Hepatocyte (in vitro differentiated cells): ENCODE data around the gene KCNK4.

Experiments used
- EZH2 ChIP-seq: fragments of 200-600 bp; sonication (generic); IDR thresholded peaks from 2 replicates; pipeline ENCODE4 v1.6.1; 2016; ENCODE audit warnings: antibody characterized with exemption, mild to moderate bottlenecking, borderline replicate concordance
- EZH2phosphoT487 ChIP-seq: fragments of 200-600 bp; sonication (generic); IDR thresholded peaks from one replicate; pipeline ENCODE4 v1.6.1; 2018; ENCODE audit warnings: antibody characterized with exemption, mild to moderate bottlenecking, low read depth, moderate library complexity; ENCODE audit not compliant: unreplicated experiment, severe bottlenecking
- TF ChIP-seq, protein P1 (sequence below): fragments of 200-600 bp; sonication (generic); IDR thresholded peaks from 2 replicates; pipeline ENCODE4 v1.5.1; 2016; ENCODE audit warnings: antibody characterized with exemption, mild to moderate bottlenecking; ENCODE audit not compliant: poor library complexity

DNA sequence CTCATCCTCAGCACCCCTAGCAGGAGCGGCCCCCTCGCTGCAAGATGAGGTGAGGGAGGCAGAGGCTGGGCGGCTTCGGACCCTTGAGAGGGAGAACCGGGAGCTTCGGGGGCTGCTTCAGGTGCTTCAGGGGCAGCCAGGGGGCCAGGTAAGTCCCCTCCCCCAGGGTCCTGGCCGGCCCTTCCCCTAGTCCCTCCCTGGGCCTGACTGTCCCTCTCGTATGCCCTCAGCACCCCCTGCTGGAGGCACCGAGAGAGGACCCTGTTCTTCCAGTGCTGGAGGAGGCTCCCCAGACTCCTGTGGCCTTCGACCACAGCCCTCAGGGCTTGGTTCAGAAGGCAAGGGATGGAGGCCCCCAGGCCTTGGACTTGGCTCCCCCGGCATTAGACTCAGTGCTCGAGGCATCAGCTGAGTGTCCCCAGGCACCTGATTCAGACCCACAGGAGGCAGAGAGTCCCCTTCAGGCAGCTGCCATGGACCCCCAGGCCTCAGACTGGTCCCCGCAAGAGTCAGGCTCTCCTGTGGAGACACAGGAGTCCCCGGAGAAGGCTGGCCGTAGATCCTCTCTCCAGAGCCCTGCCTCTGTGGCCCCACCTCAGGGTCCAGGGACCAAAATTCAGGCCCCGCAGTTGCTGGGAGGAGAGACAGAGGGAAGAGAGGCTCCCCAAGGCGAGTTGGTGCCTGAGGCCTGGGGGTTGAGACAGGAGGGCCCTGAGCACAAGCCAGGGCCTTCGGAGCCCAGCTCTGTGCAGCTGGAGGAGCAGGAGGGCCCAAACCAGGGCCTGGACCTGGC, 52.9 kb downstream of the KCNK4 start:
- TF ChIP-seq, protein P1, sequence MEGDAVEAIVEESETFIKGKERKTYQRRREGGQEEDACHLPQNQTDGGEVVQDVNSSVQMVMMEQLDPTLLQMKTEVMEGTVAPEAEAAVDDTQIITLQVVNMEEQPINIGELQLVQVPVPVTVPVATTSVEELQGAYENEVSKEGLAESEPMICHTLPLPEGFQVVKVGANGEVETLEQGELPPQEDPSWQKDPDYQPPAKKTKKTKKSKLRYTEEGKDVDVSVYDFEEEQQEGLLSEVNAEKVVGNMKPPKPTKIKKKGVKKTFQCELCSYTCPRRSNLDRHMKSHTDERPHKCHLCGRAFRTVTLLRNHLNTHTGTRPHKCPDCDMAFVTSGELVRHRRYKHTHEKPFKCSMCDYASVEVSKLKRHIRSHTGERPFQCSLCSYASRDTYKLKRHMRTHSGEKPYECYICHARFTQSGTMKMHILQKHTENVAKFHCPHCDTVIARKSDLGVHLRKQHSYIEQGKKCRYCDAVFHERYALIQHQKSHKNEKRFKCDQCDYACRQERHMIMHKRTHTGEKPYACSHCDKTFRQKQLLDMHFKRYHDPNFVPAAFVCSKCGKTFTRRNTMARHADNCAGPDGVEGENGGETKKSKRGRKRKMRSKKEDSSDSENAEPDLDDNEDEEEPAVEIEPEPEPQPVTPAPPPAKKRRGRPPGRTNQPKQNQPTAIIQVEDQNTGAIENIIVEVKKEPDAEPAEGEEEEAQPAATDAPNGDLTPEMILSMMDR = peak; percentile 30
- no peak for TF ChIP-seq EZH2
- no peak for TF ChIP-seq EZH2phosphoT487
